ENCODE measurements around the gene GAB2.

The GAB2 gene

GRCh38 chr11:78346799-78347198 lies 70.8 kb downstream of the GAB2 start:
- DNase-seq (ENCODE audit: insufficient read length, low spot score) (no peak), FAIRE-seq (no peak)

- DNase-seq (ENCODE audit: insufficient read length, low spot score) (no peak), FAIRE-seq (no peak)
Measured at GRCh38 chr11:78345450-78345849, 72.2 kb downstream of the GAB2 start.

GRCh38 chr11:78344676-78345075 lies 72.9 kb downstream of the GAB2 start:
- FAIRE-seq, result no peak
- no peak for DNase-seq (ENCODE audit: insufficient read length, low spot score)

GRCh38 chr11:78344094-78344493 lies 73.5 kb downstream of the GAB2 start:
- no peak for DNase-seq (ENCODE audit: insufficient read length, low spot score)
- no peak for FAIRE-seq

DNA sequence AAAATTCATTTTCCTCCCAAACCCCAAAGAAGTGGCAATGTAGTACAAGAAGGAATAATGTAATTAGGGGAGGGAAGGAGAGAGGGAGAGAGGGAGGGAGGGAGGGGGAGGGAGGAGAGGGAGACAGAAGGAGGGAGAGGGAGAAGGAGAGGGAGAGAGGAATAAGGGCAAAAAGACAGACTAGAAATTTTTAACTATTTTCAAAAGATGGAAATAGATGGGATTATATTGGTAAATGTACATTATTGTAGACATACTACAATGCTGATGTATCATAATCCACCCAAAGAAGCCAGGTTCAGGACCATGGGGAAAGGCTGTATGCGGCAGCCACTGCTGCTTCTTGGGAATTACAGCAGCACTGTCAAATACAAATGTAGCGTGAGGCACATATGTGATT lies 74.3 kb downstream of the GAB2 start:
- FAIRE-seq (no peak), DNase-seq (ENCODE audit: insufficient read length, low spot score) (no peak)

- no peak for FAIRE-seq
- DNase-seq (ENCODE audit: insufficient read length, low spot score), result no peak
Measured at GRCh38 chr11:78341841-78342240, 75.8 kb downstream of the GAB2 start.

DNA sequence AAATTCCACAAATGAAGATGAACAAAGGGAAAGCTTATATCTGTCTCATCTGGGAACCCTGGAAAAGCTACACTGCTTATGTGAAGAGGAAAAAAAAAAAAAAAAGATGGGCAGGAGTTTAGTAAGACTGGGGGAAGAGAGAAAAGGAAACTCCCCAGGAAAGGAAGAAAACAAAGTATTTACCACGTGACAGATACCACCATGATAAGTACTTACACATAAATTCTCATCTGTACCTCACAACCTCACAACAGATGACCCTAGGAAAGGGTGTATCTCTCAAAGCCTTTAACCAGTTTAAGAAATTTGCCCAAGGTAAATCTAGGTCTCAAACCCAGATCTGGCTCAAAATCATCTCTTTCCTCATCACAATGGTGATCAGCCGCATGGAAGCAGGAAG lies 77.1 kb downstream of the GAB2 start:
- no peak for FAIRE-seq
- DNase-seq (ENCODE audit: insufficient read length, low spot score), result no peak

GRCh38 chr11:78339945-78340344 lies 77.7 kb downstream of the GAB2 start:
- DNase-seq (ENCODE audit: insufficient read length, low spot score) (no peak), FAIRE-seq (no peak)

DNA sequence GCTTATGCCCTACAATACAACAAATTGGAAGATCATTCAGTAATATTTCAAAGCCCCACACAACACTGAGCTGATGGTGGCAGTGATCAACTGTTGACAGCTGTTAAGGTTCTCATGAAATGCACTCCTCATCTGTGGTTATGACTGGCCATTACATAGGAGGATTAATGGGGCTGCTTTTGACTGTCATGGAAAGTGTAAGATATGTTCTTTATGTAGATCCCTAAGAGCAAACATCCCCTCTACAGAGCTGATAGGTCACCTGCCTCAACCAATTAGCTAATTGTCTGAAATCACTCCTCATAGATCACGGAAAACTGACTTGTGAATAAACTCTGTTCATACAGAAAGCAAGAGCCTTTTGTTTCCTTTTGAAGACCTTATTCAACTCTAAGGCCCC lies 78.1 kb downstream of the GAB2 start:
- no peak for FAIRE-seq
- DNase-seq (ENCODE audit: insufficient read length, low spot score), result no peak

DNA sequence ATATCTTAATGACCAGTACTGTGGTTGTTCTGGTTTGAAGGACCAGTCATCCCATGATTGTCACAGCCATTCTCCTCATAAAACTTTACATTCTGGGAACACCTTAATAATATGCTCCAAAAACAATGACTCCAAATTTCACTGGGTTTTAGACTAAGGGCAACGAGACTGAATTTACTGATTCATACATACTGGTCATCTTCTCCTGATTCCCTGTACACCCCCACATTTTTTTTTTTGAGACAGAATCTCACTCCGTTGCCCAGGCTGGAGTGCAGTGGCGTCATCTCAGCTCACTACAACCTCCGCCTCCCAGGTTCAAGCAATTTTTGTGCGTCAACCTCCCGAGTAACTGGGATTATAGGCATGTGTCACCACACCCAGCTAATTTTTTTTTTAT lies 78.9 kb downstream of the GAB2 start:
- DNase-seq (ENCODE audit: insufficient read length, low spot score), result no peak
- no peak for FAIRE-seq

DNA sequence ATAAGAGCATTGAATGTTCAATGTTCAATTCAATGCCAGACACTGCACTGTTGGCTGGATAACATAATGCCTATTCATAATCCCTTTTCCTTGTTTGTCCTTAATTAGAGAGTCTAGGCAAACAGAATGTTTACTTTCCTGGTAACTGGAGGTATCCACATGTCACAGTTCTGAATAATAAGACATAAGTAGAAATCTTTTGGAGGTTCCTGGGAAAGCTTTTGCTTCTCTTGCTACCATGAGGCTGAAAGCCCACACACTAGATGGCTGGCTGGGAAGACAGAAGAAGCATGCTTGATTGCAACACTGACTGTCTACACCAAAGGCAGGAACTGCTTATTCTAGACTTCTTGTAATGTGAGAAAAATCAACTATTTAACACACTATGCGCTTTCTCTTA lies 79.5 kb downstream of the GAB2 start:
- FAIRE-seq (no peak), DNase-seq (ENCODE audit: insufficient read length, low spot score) (no peak)

GRCh38 chr11:78337554-78337924 lies 80.1 kb downstream of the GAB2 start:
- no peak for DNase-seq (ENCODE audit: insufficient read length, low spot score)
- no peak for FAIRE-seq

GRCh38 chr11:78336877-78337553 lies 80.6 kb downstream of the GAB2 start:
- DNase-seq (ENCODE audit: insufficient read length, low spot score) (no peak), FAIRE-seq (no peak)

GRCh38 chr11:78334109-78334508 lies 83.5 kb downstream of the GAB2 start:
- FAIRE-seq, result no peak
- no peak for DNase-seq (ENCODE audit: insufficient read length, low spot score)

DNA sequence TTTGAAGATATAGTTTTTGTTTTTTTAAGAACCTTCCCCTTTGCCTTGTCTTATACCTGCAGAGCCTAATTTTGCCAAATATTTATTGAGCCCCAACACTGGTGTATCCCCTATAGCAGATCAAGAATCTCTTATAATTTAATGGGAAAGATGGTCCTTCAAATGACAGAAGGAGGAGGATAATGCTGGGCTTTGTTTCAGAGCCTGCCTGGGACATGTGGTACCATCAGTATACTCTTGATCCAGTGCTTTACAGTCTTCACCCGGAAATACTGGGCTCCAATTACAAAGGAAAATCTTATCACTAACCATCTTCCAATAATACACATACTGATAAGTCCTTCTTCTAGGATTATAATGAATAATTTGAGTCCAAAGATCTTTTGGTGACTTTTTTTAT lies 84.7 kb downstream of the GAB2 start:
- FAIRE-seq, result no peak
- no peak for DNase-seq (ENCODE audit: insufficient read length, low spot score)

DNA sequence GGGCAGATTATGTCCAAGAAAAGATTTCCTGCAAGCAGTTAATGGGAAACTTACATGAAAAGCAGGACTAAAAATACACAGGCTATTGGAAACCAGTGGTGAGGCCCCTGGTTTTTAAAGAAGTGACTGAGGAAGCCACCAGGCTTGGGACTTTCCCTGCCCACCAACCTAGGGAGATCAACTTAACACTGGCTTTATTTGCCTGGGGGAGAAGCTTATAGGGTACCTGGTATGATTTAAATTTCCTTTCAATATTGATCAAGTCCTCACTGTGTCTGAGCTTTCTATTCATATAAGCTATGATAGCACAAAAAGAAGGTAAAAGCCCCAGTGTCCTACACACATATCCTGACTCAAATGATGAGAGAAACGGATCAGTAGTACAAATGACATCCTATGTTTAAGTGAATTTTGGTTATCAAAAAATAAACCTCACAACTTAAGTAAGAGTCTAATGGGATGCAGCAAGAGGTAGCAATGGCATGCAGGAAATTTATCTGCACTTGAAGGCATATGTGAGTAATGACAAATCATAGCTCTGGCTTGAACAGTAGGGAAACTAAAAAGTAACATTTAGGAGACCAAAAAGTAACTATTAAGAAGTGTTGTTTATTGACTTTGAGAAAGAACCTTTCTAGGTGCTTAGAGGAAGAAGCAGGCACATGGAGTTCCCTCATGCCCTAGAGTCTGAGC lies 85.3 kb downstream of the GAB2 start:
- DNase-seq (ENCODE audit: insufficient read length, low spot score) (no peak), FAIRE-seq (no peak)

- DNase-seq (ENCODE audit: insufficient read length, low spot score) (no peak), FAIRE-seq (no peak)
Measured at GRCh38 chr11:78331711-78332110, 85.9 kb downstream of the GAB2 start.

GRCh38 chr11:78330361-78330760 lies 87.3 kb downstream of the GAB2 start:
- DNase-seq (ENCODE audit: insufficient read length, low spot score) (no peak), FAIRE-seq (no peak)

DNA sequence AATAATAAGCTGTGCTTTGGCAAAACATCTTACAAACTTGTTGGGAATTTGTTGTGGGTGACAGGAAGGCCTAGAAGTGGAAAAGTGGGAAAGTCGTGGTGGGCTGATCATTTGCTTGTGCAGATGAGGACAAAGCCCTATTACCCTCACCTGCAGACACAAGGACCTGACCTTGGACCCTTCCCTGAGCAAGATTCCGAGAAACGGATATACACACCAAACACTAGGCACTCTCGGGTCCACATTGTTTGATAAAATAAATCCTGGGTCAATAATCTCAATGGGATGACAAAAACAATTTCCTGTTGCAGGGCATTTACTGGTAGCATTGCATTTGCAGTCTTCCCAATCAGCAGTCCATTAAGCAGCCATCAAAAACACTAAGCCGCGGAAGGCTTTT lies 89.7 kb downstream of the GAB2 start:
- DNase-seq (ENCODE audit: insufficient read length, low spot score) (no peak), FAIRE-seq (no peak)

- DNase-seq (ENCODE audit: insufficient read length, low spot score) (no peak), FAIRE-seq (no peak)
Measured at GRCh38 chr11:78325274-78325781, 92.3 kb downstream of the GAB2 start.

DNA sequence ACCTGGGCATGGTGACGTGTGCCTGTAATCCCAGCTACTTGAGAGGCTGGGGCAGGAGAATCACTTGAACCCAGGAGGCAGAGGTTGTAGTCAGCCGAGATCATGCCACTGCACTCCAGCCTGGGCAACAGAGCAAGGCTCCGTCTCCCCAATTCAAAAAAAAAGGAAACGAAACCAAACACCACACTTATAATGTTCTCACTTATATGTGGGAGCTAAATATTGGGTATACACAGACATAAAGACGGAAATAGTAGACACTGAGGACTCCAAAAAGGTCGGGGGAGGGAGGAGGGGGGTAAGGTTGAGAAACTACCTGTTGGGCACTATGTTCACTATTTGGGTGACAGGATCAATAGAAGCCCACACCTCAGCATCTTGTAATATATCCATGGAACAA lies 94.3 kb downstream of the GAB2 start:
- DNase-seq (ENCODE audit: insufficient read length, low spot score) (no peak), FAIRE-seq (no peak)

- DNase-seq (ENCODE audit: insufficient read length, low spot score), result no peak
- no peak for FAIRE-seq
Measured at GRCh38 chr11:78319453-78319955, 98.1 kb downstream of the GAB2 start.

All from GM19239 (cell line).